Activated CD8-positive, alpha-beta memory T cell treated with anti-CD3 and anti-CD28 coated beads, Interleukin-2, amount 10 ng/mL, durations not matched to agents 7 days and 5 days (primary cell): ENCODE results near the gene ZNF808. TPM values are rescaled to one million over a fixed set of nuclear protein-coding genes. Genes with fewer than 3 reads are reported as not detected.
"Not testable (repeated sequence)": the region's sequence is repeated elsewhere in the genome, so short reads cannot be mapped to it uniquely, and the experiment has no call there.

Experiments used
- ATAC-seq: fragments of 150-1000 bp; cut with Tn5 transposase; one replicate; pipeline ENCODE4 v1.10.0; 2021; ENCODE audit warnings: moderate library complexity
- CTCF ChIA-PET: fragments of 350-600 bp; sonication (Branson Sonifier 250); formaldehyde crosslinking; loops from one replicate; lab custom pipeline; 2021; ENCODE audit warnings: antibody characterized with exemption; lab: Charles Lee
- DNase-seq: peaks from one replicate; pipeline ENCODE4 v3.0.0-alpha.2; 2020
- H3K27ac Mint-ChIP-seq: one replicate; pipeline ENCODE4 v1.8.0; 2021; ENCODE audit warnings: mild to moderate bottlenecking, mixed read lengths
- H3K27me3 Mint-ChIP-seq: one replicate; pipeline ENCODE4 v1.8.0; 2021; ENCODE audit warnings: mixed read lengths
- H3K36me3 Mint-ChIP-seq: one replicate; pipeline ENCODE4 v1.8.0; 2021; ENCODE audit warnings: mild to moderate bottlenecking, mixed read lengths
- H3K4me1 Mint-ChIP-seq: one replicate; pipeline ENCODE4 v1.8.0; 2021; ENCODE audit warnings: mixed read lengths
- H3K4me3 Mint-ChIP-seq: one replicate; pipeline ENCODE4 v1.8.0; 2021; ENCODE audit warnings: mild to moderate bottlenecking, moderate library complexity, mixed read lengths
- H3K9me3 Mint-ChIP-seq: one replicate; pipeline ENCODE4 v1.8.0; 2022; ENCODE audit warnings: low read depth, mixed read lengths
- total RNA-seq, 2 experiments: library from RNA; stranded (reverse); gene quantifications; one replicate each; pipeline ENCODE4 v1.2.3, GENCODE V29; 2021

ZNF808 gene
- total RNA-seq, 2 experiments from 2014 or later: 33.9 to 45.1 TPM

DNA sequence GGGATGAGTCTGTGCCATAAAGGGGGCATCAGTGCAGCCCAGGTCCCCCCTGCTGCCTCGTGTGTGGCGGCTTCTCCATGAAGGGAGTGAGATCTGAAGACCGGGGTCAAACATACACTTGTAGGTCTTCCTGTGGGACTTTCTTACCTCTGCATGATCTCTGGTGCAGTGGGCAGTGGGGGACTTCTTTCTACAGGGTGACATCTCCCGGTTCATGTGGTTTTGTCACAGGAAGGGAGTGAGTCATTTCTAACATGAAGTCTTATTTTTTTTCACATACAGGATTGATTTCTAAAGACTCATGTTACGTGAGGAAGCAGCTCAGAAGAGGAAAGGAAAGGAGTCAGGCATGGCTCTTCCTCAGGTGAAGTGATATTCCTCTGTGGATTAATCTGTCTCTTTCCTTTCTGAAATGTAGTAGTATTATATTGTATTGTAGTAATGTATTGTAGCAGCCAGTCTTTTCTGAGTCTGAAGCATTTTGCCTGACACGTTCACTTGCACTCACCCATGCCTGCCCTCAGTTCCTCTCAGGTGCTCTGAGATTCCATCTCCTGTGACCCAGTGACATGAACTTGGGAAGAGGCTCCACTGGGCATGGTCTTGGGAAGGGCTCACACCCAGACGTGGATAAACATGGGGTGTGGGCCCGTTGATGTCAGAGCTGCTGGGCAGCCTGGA, 15.7 kb downstream of the ZNF808 start:
- H3K9me3 Mint-ChIP-seq: peaks cover 19% of the 10 kb centered on the region
- DNase-seq: peak; percentile 78
- H3K27ac Mint-ChIP-seq: peak overlapping the region; percentile 68
- peak overlapping the region; percentile 9 for H3K4me3 Mint-ChIP-seq
- H3K4me1 Mint-ChIP-seq: peaks cover 21% of the 10 kb centered on the region
- peaks cover 91% of the 10 kb centered on the region for H3K36me3 Mint-ChIP-seq
- peak; percentile 85 for ATAC-seq
- CTCF ChIA-PET: interaction anchor here (1.1 to 1.3 kb wide), 2 partner anchors 8 to 24 kb away, joined by 3 read pairs; no protein-coding TSS in a partner anchor
- no peaks in the 10 kb centered on the region for H3K27me3 Mint-ChIP-seq

DNA sequence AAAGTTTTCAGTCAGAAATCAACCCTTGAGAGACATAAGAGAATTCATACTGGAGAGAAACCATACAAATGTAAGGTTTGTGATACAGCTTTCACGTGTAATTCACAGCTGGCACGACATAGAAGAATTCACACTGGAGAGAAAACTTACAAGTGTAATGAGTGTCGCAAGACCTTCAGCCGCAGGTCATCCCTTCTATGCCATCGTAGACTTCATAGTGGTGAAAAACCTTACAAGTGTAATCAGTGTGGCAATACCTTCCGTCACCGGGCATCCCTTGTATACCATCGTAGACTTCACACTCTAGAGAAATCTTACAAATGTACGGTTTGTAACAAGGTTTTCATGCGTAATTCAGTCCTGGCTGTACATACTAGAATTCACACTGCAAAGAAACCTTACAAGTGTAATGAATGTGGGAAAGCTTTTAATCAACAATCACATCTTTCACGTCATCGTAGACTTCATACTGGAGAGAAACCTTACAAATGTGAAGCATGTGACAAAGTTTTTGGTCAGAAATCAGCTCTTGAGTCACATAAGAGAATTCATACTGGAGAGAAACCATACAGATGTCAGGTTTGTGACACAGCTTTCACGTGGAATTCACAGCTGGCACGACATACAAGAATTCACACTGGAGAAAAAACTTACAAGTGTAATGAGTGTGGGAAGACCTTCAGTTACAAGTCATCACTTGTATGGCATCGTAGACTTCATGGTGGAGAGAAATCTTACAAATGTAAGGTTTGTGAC, 26.9 kb downstream of the ZNF808 start:
- ATAC-seq: no peak
- no peak overlapping the region for H3K4me3 Mint-ChIP-seq
- peaks cover 86% of the 10 kb centered on the region for H3K36me3 Mint-ChIP-seq
- H3K27ac Mint-ChIP-seq: no peak overlapping the region
- CTCF ChIA-PET: no interaction called here
- peaks cover 62% of the 10 kb centered on the region for H3K9me3 Mint-ChIP-seq
- H3K27me3 Mint-ChIP-seq: no peaks in the 10 kb centered on the region
- H3K4me1 Mint-ChIP-seq: no peaks in the 10 kb centered on the region
- DNase-seq: no peak

DNA sequence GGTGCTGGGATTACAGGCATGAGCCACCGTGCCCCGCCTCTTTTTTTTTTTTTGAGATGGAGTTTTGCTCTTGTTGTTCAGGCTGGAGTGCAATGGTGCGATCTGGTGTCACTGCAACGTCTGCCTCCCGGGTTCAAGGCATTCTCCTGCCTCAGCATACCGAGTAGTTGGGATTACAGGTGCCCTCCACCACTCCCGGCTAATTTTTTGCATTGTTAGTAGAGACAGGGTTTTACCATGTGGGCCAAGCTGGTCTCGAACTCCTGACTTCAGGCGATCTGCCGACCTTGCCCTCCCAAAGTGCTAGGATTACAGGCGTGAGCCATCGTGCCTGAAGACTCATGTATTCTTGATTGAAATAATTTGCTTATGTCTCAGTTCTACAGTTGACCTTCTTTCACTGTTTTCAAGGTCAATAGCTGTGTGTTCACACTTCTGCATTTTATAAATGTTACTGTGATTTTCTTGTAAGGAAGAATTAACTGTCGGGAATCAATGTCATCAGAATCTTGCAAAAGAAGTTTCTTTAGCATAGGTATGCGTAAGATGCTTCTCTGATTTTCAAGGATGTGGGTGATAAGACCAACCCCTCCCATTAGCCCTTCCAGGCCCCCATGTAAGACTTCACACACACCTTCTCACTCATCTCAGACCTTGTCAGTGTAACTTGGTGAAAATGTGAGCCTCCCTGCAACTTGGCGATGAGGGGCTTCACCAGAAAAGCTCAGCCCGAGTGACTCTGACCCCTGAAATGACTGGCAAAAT, 29.9 kb downstream of the ZNF808 start:
- H3K4me3 Mint-ChIP-seq: no peak overlapping the region
- peaks cover 65% of the 10 kb centered on the region for H3K9me3 Mint-ChIP-seq
- ATAC-seq (no peak), DNase-seq (no peak)
- CTCF ChIA-PET: no interaction called here
- H3K27me3 Mint-ChIP-seq: no peaks in the 10 kb centered on the region
- peaks cover 85% of the 10 kb centered on the region for H3K36me3 Mint-ChIP-seq
- H3K27ac Mint-ChIP-seq: no peak overlapping the region
- no peaks in the 10 kb centered on the region for H3K4me1 Mint-ChIP-seq

DNA sequence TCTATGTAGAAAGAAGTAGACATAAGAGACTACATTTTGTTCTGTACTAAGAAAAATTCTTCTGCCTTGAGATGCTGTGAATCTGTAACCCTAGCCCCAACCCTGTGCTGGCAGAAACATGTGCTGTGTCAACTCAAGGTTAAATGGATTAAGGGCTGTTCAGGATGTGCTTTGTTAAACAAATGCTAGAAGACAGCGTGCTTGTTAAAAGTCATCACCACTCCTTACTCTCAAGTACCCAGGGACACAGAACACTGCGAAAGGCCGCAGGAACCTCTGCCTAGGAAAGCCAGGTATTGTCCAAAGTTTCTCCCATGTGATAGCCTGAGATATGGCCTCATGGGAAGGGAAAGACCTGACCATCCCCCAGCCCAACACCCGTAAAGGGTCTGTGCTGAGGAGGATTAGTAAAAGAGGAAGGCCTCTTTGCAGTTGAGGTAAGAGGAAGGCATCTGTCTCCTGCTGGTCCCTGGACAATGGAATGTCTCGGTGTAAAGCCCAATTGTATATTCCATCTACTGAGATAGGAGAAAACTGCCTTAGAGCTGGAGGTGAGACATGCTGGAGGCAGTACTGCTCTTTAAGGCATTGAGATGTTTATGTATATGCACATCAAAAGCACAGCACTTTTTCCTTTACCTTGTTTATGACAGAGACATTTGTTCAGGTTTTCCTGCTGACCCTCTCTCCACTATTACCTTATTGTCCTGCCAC, 31.4 kb downstream of the ZNF808 start:
- ATAC-seq, H3K4me3 Mint-ChIP-seq, H3K27ac Mint-ChIP-seq, DNase-seq, H3K4me1 Mint-ChIP-seq, H3K27me3 Mint-ChIP-seq, CTCF ChIA-PET: not testable (repeated sequence)
- peaks cover 85% of the 10 kb centered on the region for H3K36me3 Mint-ChIP-seq
- H3K9me3 Mint-ChIP-seq: peaks cover 59% of the 10 kb centered on the region

DNA sequence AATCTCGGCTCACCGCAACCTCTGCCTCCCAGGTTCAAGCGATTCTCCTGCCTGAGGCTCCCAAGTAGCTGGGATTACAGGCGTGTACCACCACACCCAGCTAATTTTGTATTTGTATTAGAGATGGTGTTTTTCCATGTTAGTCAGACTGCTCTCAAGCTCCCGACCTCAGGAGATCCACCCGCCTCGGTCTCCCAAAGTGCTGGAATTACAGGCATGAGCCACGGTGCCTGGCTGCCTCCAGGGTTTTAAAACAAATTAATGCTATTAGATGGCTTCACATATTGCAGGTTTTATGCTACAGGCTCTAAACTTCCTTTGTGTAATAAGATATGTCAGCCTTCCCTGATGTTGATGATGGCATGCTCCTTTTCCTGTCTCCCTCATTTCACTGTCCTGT, 34.1 kb downstream of the ZNF808 start:
- CTCF ChIA-PET, ATAC-seq: not testable (repeated sequence)
- H3K9me3 Mint-ChIP-seq: peaks cover 49% of the 10 kb centered on the region

DNA sequence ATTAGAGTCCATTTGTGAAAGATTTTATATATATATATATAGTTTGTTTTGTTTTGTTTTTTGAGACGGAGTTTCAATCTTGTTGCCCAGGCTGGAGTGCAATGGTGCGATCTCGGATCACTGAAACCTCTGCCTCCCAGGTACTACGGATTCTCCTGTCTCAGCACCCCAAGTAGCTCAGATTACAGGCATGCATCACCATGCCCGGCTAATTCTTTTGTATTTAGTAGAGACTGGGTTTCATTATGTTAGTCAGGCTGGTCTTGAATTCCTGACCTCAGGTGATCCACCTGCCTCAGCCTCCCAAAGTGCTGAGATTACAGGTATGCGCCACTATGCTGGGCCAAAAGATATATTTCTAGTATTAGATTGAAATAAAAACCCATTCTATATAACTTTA, 38.7 kb downstream of the ZNF808 start:
- peaks cover 12% of the 10 kb centered on the region for H3K4me1 Mint-ChIP-seq
- H3K27me3 Mint-ChIP-seq: no peaks in the 10 kb centered on the region
- H3K4me3 Mint-ChIP-seq: no peak overlapping the region
- no peak overlapping the region for H3K27ac Mint-ChIP-seq
- peaks cover 64% of the 10 kb centered on the region for H3K36me3 Mint-ChIP-seq
- no peak for DNase-seq
- ATAC-seq: no peak
- CTCF ChIA-PET: interaction anchor here (0.6 to 1.5 kb wide), 3 partner anchors 23 to 276 kb away, joined by 3 to 4 read pairs (median 4); no protein-coding TSS in a partner anchor
- H3K9me3 Mint-ChIP-seq: peaks cover 31% of the 10 kb centered on the region

More for the DNA sequence above, 34.1 kb downstream of the ZNF808 start:
- not testable (repeated sequence) for H3K4me1 Mint-ChIP-seq, H3K4me3 Mint-ChIP-seq, H3K27me3 Mint-ChIP-seq, DNase-seq, H3K27ac Mint-ChIP-seq
- H3K36me3 Mint-ChIP-seq: peaks cover 79% of the 10 kb centered on the region

DNA sequence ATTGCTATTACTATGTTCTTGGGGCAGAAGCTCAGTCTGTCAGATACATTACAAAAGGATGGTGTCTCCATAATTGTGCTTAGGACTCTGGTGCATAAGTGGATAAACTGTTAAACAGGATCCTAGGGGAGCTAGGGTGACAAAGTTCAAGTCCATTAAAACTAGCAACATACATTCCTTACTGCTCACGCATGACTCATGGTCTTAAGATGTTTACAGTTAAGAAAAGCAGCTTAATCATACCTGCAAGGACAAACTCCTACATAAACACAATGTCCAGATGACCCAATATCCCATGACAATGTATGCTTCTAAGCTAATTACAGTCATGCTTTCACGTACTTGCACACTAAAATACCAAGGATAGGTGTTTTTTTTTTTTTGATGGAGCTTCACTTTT, 39.1 kb downstream of the ZNF808 start:
- ATAC-seq: no peak
- Mint-ChIP-seq H3K9me3 (peaks cover 32% of the 10 kb centered on the region), H3K4me3 (no peak overlapping the region), H3K36me3 (peaks cover 64% of the 10 kb centered on the region), H3K4me1 (peaks cover 17% of the 10 kb centered on the region), H3K27ac (no peak overlapping the region), H3K27me3 (no peaks in the 10 kb centered on the region)
- no peak for DNase-seq
- CTCF ChIA-PET: interaction anchor here (0.6 to 1.5 kb wide), 3 partner anchors 23 to 276 kb away, joined by 3 to 4 read pairs (median 4); no protein-coding TSS in a partner anchor

DNA sequence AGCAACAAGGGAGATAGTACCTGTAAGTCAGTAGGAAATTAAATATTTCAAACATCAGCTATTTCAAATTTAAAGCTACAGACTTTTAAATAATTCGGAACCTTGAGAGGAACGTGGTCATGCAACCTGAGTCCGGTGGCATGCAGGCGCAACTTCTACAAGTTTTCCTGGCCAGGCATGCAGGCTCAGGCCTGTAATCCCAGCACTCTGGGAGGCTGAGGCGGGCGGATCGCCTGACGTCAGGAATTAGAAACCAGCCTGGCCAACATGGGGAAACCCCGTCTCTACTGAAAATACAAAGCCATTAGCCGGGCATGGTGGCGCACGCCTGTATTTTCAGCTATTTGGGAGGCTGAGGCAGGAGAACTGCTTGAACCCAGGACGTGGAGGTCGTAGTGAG, 40.5 kb downstream of the ZNF808 start:
- Mint-ChIP-seq H3K36me3 (peaks cover 64% of the 10 kb centered on the region), H3K4me3 (no peak overlapping the region)
- CTCF ChIA-PET: no interaction called here

DNA sequence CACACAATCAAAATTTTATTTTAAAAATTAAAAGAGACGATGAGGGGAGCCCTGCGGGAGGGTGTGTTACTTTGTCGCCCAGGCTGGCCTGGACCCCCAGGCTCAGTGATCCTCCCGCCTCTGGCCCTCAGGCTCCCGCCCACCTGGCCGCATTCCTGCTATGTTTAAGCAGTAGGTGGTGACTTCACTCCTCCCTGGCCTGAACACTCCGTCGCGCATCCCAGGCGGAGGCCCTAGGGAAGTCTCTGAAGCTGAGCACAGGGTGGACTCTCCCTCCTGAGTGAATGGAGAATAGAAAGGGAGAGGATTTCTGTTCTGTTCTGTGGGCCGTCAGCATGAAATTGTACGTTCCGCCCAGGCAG, 42.2 kb downstream of the ZNF808 start:
- ATAC-seq: peak; percentile 5
- CTCF ChIA-PET, DNase-seq, H3K27me3 Mint-ChIP-seq: not testable (repeated sequence)
- H3K27ac Mint-ChIP-seq: peak overlapping the region; percentile 96
- peaks cover 65% of the 10 kb centered on the region for H3K36me3 Mint-ChIP-seq
- H3K9me3 Mint-ChIP-seq: peaks cover 25% of the 10 kb centered on the region
- H3K4me3 Mint-ChIP-seq: peak overlapping the region; percentile 90
- H3K4me1 Mint-ChIP-seq: peaks cover 25% of the 10 kb centered on the region

More for the DNA sequence above, 40.5 kb downstream of the ZNF808 start:
- Mint-ChIP-seq H3K27me3 (no peaks in the 10 kb centered on the region), H3K4me1 (peaks cover 25% of the 10 kb centered on the region), H3K9me3 (peaks cover 31% of the 10 kb centered on the region), H3K27ac (no peak overlapping the region)
- no peak for DNase-seq
- no peak for ATAC-seq

DNA sequence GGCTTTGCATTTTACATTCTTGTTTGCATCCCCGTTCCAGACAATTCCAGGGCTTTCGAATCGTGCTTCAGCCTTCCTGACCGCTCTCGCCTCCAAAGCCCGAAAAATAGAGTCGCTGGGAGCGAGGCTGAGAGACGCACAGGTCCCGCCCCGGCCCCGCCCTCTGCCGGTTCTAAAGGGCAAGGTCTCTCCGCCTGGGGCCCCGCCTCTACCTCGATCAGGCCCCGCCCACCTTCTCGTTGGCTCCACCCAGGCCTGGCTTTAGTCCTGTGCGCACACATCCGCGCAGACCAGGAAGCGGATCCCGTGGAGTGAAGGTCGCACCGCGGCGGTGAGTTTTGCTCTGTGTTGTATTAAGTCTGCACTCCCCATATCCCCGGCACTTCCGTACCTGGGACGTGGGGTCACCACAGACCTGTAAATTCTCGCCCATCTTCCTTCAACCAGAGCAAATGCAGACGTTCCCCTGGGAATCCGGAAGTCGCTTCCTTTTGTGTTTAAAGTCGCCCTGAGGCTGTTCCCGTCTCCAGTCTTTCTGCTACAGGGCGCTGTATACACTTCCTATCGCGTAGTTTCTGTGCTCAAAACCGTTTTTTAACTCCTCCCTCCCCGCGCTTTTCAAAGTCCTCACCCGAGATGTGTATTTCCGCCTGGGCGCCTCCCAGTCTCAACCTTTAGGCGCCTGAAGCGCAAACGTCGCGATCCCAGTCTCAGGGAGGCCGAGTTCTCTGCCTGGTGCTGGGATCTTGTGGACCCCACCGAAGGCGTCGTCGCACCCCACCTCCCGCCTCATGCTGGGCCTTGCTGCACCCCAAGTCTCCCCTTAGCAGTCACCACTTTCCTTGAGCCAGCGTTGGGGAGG, 42.8 kb downstream of the ZNF808 start, which contains the start of gene ZNF701:
TSS of gene ZNF701 (plus strand) at position 288 of the 862 bp plus-strand sequence. CDS start 3,861 bp downstream, outside the sequence.
- H3K27ac Mint-ChIP-seq: peak within 1 kb of the TSS; percentile 96
- peaks cover 23% of the 10 kb centered on the region for H3K9me3 Mint-ChIP-seq
- CTCF ChIA-PET: no interaction called here
- peak within 1 kb of the TSS; percentile 90 for H3K4me3 Mint-ChIP-seq
- ATAC-seq (peak; percentile 96), DNase-seq (peak; percentile 97)
- H3K27me3 Mint-ChIP-seq: no peaks in the 10 kb centered on the region
- H3K36me3 Mint-ChIP-seq: peaks cover 69% of the 10 kb centered on the region
- peaks cover 25% of the 10 kb centered on the region for H3K4me1 Mint-ChIP-seq

DNA sequence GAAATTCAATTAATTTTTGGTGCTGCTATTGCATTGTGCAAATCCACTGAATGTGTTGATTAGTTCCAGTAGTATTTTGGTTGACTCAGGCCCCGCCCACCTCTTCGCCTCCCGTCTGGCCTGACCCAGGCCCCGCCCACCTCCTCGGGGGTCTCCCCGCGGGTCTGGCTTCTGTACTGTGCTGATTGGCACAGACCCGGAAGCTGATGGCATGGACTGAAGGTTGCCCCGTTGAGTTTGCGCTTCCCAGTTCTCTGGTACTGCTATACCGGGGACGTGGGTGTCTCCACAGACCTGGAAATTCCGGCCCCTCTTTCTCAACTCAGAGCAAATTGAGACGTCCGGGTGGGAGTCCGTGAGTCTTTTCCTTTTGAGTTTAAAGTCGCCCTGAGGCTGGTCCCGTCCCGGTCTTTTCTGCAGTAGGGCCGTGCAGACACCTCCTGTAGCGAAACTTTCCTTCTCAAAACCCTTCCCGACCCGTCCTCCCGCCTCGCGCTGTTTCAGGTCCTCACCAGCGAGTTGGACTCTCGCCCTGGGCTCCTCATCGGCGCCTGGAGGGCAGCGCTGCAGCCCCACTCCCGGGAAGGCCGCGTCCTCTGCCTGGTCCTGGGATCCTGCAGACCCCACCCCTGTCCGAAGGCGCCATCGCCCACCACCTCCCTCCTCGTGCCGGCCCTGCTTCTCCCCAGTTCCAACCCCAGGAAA, 57.4 kb downstream of the ZNF808 start:
- DNase-seq: no peak
- no peak overlapping the region for H3K27ac Mint-ChIP-seq
- no peaks in the 10 kb centered on the region for H3K27me3 Mint-ChIP-seq
- peaks cover 84% of the 10 kb centered on the region for H3K36me3 Mint-ChIP-seq
- no peak overlapping the region for H3K4me3 Mint-ChIP-seq
- peaks cover 31% of the 10 kb centered on the region for H3K9me3 Mint-ChIP-seq
- no peaks in the 10 kb centered on the region for H3K4me1 Mint-ChIP-seq
- ATAC-seq: no peak
- CTCF ChIA-PET: no interaction called here
